ENCODE data around the gene FAM50B. TPM values are rescaled to one million over a fixed set of nuclear protein-coding genes. Genes with fewer than 3 reads are reported as not detected.
A peak's percentile ranks its signal among the peaks of the same experiment; 100 is the strongest.

FAM50B gene
- total and polyA plus RNA-seq, 2 of the 13 experiments (the other 11 are each of a cell fraction or from before 2014, with no cell fraction given), result 0.05 TPM; not detected in 1

DNA sequence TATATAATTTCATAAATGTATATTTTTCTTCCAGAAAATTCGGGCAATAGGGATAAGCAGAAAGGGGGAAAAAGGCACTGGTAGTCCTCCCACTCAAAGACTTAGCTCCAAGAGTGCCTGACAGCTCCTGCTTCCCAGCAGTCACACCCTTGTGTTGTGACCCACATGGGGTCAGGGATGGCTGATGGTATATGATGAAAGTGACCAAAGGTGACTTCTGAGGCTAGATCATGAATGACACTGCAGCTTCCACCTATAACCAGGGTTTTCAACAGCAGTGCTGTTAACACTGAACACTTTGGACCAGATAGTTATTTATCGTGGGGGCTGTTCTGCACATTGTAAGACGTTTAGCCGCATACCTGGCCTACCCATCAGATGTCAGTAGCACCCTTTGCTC is 22.3 kb downstream of the FAM50B start (continued):
- TF ChIP-seq ATF7-NPFF (CRISPR knock-in tag; IDR thresholded peaks at IDR 0.05; ENCODE audit: low read depth) (no peak), ZNF367 (CRISPR knock-in tag; IDR thresholded peaks at IDR 0.05; ENCODE audit: borderline replicate concordance) (no peak), NFE2 (CRISPR knock-in tag; IDR thresholded peaks at IDR 0.05) (peak; percentile 38; the same call in 1 of the 2 replicates), KDM4B (CRISPR knock-in tag; IDR thresholded peaks at IDR 0.05) (no peak), POLR2AphosphoS2 (IDR thresholded peaks at IDR 0.05; ENCODE audit: low read depth, low read length) (no peak), FOSL1 (CRISPR knock-in tag; IDR thresholded peaks at IDR 0.05; ENCODE audit: borderline replicate concordance) (no peak), ZNF615 (CRISPR knock-in tag; IDR thresholded peaks at IDR 0.05; ENCODE audit: borderline replicate concordance) (no peak), MEIS1 (CRISPR knock-in tag; IDR thresholded peaks at IDR 0.05; ENCODE audit: borderline replicate concordance) (no peak), ZNF567 (CRISPR knock-in tag; IDR thresholded peaks at IDR 0.05; ENCODE audit: borderline replicate concordance) (no peak), NR2F1 (CRISPR knock-in tag; IDR thresholded peaks at IDR 0.05) (peak; percentile 64 to 71; a peak in 3 of 4 replicates), ZNF660 (CRISPR knock-in tag; IDR thresholded peaks at IDR 0.05; ENCODE audit: borderline replicate concordance, low read depth) (no peak), U2AF2 (IDR thresholded peaks at IDR 0.05; ENCODE audit: low read depth, low read length) (no peak)
- TF ChIP-seq, protein P1, sequence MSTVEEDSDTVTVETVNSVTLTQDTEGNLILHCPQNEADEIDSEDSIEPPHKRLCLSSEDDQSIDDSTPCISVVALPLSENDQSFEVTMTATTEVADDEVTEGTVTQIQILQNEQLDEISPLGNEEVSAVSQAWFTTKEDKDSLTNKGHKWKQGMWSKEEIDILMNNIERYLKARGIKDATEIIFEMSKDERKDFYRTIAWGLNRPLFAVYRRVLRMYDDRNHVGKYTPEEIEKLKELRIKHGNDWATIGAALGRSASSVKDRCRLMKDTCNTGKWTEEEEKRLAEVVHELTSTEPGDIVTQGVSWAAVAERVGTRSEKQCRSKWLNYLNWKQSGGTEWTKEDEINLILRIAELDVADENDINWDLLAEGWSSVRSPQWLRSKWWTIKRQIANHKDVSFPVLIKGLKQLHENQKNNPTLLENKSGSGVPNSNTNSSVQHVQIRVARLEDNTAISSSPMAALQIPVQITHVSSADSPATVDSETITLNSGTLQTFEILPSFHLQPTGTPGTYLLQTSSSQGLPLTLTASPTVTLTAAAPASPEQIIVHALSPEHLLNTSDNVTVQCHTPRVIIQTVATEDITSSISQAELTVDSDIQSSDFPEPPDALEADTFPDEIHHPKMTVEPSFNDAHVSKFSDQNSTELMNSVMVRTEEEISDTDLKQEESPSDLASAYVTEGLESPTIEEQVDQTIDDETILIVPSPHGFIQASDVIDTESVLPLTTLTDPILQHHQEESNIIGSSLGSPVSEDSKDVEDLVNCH (CRISPR knock-in tag; IDR thresholded peaks at IDR 0.05), result no peak
- TF ChIP-seq, protein P2, sequence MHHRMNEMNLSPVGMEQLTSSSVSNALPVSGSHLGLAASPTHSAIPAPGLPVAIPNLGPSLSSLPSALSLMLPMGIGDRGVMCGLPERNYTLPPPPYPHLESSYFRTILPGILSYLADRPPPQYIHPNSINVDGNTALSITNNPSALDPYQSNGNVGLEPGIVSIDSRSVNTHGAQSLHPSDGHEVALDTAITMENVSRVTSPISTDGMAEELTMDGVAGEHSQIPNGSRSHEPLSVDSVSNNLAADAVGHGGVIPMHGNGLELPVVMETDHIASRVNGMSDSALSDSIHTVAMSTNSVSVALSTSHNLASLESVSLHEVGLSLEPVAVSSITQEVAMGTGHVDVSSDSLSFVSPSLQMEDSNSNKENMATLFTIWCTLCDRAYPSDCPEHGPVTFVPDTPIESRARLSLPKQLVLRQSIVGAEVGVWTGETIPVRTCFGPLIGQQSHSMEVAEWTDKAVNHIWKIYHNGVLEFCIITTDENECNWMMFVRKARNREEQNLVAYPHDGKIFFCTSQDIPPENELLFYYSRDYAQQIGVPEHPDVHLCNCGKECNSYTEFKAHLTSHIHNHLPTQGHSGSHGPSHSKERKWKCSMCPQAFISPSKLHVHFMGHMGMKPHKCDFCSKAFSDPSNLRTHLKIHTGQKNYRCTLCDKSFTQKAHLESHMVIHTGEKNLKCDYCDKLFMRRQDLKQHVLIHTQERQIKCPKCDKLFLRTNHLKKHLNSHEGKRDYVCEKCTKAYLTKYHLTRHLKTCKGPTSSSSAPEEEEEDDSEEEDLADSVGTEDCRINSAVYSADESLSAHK (CRISPR knock-in tag; IDR thresholded peaks at IDR 0.05; ENCODE audit: borderline replicate concordance), result no peak
- TF ChIP-seq, protein P3, sequence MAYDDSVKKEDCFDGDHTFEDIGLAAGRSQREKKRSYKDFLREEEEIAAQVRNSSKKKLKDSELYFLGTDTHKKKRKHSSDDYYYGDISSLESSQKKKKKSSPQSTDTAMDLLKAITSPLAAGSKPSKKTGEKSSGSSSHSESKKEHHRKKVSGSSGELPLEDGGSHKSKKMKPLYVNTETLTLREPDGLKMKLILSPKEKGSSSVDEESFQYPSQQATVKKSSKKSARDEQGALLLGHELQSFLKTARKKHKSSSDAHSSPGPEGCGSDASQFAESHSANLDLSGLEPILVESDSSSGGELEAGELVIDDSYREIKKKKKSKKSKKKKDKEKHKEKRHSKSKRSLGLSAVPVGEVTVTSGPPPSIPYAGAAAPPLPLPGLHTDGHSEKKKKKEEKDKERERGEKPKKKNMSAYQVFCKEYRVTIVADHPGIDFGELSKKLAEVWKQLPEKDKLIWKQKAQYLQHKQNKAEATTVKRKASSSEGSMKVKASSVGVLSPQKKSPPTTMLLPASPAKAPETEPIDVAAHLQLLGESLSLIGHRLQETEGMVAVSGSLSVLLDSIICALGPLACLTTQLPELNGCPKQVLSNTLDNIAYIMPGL (CRISPR knock-in tag; IDR thresholded peaks at IDR 0.05; ENCODE audit: borderline replicate concordance in 1 of 2, low read depth in 1 of 2), result no peak
- TF ChIP-seq, protein P4, sequence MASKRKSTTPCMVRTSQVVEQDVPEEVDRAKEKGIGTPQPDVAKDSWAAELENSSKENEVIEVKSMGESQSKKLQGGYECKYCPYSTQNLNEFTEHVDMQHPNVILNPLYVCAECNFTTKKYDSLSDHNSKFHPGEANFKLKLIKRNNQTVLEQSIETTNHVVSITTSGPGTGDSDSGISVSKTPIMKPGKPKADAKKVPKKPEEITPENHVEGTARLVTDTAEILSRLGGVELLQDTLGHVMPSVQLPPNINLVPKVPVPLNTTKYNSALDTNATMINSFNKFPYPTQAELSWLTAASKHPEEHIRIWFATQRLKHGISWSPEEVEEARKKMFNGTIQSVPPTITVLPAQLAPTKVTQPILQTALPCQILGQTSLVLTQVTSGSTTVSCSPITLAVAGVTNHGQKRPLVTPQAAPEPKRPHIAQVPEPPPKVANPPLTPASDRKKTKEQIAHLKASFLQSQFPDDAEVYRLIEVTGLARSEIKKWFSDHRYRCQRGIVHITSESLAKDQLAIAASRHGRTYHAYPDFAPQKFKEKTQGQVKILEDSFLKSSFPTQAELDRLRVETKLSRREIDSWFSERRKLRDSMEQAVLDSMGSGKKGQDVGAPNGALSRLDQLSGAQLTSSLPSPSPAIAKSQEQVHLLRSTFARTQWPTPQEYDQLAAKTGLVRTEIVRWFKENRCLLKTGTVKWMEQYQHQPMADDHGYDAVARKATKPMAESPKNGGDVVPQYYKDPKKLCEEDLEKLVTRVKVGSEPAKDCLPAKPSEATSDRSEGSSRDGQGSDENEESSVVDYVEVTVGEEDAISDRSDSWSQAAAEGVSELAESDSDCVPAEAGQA (IDR thresholded peaks at IDR 0.05; ENCODE audit: low read depth), result no peak
- TF ChIP-seq, protein P4 (CRISPR knock-in tag; IDR thresholded peaks at IDR 0.05; ENCODE audit: borderline replicate concordance), result no peak

Measured in HepG2 (cell line).